Measurements from ENCODE around the gene HPCAL1.

GRCh38 chr2:10362898-10363454 lies 60.3 kb downstream of the HPCAL1 start:
- TF ChIP-seq CTCF (IDR thresholded peaks at IDR 0.05) = no peak
- no peak for TF ChIP-seq POLR2A (IDR thresholded peaks at IDR 0.05)

All from right lobe of liver (tissue), 4 donors.